H54 (cell line): ENCODE data around the gene ZNF526.

ENCODE experiments used
- DNase-seq: peaks from one replicate; pipeline ENCODE4 v3.0.0; 2011; ENCODE audit warnings: low spot score, mixed read lengths; ENCODE audit not compliant: insufficient read length
- FAIRE-seq: peaks from 3 replicates; lab custom pipeline; 2011; peaks lifted over from hg19 to GRCh38; lab: Jason Lieb, UNC
- POLR2A ChIP-seq: IDR thresholded peaks from 2 replicates; pipeline ENCODE4 v1.6.1; 2011; ENCODE audit warnings: low read depth, mild to moderate bottlenecking, low read length

The ZNF526 gene

DNA sequence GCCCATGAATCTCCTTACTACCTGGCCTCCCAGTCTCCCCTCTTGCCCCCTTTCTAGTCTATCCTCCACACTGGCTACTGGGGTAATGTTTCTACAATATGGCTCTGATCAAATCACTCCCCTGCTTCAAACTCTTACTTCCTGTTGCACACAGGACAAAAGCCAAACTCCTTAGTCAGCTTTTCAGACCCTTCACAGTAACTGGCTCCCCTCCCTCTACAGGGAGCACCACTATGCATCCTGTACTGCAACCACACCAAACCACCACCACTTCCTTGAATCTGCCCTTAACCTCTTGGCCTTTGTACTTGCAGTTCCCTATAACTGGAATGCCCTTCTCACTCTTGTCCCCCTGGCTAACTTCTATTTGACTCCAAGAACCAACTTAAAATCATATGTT lies 34.8 kb upstream of the ZNF526 start:
- FAIRE-seq (no peak), DNase-seq (no peak)
- TF ChIP-seq POLR2A, result no peak

DNA sequence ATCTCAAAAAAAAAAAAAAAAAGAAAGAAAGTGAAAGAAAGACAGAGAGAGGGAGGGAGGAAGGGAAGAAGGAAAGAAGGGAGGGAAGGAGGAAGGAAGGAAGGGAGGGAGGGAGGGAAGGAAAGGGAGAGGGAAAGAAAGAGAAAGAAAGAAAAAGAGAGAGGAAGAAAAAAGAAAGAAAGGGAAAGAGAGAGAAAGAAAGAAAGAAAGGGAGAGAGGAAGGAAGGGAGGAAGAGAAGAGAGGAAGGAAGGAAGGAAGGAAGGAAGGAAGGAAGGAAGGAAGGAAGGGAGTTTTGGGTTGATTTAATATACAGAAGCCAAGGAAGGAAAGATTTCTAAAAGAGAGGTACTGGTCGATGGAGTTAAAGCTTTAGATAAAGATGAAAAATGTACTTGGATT lies 31.4 kb upstream of the ZNF526 start:
- FAIRE-seq, result no peak
- DNase-seq, result no peak
- no peak for TF ChIP-seq POLR2A

DNA sequence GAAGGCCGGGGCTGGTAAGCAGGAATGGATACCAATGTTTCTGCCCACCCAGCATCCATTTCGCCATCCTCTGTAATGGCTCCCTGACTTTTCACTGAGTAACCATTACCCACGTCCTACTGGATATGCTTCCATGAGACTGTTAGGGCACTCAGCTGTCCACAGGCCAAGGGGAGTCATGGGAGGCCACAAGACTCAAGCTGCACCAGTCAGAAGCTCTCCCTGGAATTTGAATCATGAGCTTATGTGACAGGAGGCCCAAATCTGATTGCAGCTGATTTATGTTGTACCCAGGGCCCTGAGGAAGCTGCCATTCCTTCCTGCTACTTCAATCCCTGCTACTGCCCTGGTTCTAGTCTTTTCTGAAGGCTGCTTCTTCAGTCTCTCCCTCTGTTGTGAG lies 31.0 kb upstream of the ZNF526 start:
- FAIRE-seq (no peak), DNase-seq (no peak)
- no peak for TF ChIP-seq POLR2A

DNA sequence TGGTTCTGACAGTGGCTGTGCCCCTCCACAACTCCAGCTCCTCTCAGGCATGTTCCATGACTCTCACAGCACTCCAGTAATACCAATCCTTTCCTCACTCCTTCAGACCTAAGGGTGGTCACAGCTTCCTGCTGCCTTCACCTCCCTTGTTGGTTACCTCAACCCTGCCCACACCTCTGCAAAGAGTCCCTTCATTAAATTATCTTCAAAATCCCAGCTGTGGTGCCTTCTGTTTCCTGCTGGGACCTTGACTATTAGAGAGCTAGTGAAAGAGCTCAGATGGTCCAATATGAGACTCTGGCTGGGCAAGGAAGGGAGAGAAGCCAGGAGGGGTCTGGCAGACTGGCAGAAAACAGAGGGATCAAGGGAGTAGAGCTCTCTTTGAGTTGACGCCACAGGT lies 28.8 kb upstream of the ZNF526 start:
- no peak for FAIRE-seq
- no peak for TF ChIP-seq POLR2A
- no peak for DNase-seq

DNA sequence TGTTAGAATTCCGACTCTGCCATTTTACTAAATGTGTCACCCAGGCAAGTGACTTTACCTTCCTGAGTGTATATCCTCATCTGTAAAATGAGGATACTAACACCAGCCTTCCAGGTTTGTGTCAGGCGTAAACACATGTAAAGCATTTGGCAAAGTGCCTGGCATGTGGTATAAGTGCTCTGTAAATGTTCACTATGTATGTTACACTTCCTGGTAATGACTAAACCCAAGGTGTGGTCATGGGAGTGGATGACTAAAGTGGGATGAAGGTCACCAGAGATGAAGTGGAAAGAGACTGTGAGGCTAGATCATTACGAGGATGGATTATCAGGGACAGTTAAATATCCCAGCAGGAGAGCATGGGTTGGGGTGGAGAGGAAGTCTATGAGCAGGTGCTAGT lies 28.3 kb upstream of the ZNF526 start:
- DNase-seq (peak; percentile 92), FAIRE-seq (peak; percentile 92)
- no peak for TF ChIP-seq POLR2A

DNA sequence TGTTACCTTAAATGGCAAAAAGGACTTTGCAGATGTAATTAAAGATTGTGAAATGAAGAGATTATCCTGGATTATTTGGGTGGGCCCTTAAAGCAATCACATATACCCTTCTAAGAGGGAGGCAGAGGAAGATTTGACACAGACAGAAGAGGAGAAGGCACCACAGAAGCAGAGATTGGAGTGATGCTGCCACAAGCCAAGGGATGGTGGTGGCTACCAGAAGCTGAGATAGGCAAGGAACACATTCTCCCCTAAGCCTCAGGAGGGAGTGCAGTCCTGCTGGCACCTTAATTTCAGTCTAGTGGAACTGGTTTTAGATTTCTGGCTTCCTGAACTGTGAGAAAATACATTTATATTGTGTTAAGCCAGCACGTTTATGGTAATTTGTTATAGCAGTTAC lies 26.8 kb upstream of the ZNF526 start:
- no peak for TF ChIP-seq POLR2A
- DNase-seq (no peak), FAIRE-seq (no peak)

DNA sequence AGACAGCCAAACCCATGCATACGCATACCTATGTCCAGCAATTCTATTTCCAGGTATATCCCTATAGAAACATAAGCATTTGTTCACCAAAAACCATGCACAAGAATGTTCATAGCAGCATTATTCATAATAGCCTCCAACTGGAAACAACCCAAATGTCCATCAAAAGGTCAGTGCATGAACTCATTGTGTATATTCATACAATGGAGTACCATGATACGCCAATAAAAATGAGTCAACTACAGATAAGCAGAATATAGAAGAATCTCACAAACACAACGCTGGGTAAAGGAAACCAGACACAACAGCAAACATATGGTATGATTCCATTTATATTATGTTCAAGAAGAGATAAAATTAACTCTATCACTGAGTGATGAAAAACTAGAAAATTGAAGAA lies 26.4 kb upstream of the ZNF526 start:
- no peak for DNase-seq
- no peak for TF ChIP-seq POLR2A
- no peak for FAIRE-seq

DNA sequence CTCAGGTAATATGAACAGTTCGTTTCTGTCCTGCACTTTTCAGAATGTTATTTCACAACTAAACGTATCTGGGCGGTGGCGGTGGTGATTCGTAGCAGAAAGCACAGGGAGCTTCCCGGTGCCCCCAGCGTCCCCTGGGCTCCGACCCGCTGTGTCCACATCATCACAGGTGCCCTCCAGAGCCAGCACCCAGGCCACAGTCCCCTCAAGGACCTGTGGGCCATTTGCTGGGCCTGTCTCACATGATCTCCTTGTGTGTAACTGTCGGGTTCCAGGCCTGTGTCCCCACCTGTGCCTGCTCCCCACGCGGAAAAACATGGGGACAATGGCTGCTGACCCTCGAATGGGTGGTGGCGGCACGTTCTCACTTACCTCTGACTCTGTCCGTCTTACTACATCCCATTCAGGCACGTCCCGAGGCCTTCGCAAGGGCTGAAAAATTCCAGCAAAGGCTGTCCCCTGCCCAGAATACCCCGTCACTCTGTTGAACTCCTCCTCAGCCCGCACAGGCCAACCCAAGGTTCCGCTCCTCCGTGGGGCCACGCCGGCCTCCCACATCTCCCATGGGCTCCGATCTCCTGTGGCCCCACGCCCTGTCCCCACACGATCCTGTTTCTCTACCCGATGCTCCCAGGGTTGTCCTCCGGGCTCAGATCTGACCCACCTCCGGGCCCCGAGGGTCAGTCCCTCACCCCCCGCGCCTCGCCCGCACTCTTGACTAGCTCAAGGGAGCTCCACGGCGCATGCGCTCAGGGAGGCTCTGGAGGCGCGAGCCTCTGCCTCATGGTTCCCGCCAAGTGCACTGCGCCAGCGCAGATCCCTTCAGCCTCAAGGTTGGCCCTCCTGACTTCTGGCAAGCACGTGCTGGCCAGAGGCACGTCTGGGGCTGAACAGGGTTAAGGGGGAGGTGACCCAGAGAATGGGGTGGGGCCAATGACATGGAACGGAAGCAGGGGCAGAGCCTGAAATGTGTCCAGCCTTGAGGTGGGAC lies 23.8 kb upstream of the ZNF526 start:
- DNase-seq, result no peak
- no peak for FAIRE-seq
- TF ChIP-seq POLR2A, result no peak

DNA sequence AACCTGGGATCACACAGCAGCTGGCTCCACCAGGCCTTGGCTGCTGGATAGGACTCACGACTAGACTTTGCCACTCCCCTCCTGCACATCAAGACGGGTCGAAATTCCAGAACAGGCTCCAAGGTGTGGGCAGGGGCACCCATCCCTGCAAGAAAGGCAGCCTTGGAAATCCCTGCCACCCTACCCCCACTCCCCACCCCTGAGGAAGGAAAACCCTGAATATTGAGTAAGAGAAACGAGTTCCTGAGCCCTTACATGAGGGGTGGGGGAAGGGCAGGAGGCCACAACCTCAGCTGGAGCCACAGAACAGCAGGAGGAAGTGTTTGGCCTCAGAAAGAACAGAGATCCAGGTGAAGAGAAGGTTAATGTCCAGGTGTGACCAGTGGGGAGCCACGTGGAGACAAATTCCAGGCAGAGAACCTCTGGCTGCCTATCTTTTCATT lies 22.7 kb upstream of the ZNF526 start:
- DNase-seq, result no peak
- no peak for TF ChIP-seq POLR2A
- FAIRE-seq, result no peak

DNA sequence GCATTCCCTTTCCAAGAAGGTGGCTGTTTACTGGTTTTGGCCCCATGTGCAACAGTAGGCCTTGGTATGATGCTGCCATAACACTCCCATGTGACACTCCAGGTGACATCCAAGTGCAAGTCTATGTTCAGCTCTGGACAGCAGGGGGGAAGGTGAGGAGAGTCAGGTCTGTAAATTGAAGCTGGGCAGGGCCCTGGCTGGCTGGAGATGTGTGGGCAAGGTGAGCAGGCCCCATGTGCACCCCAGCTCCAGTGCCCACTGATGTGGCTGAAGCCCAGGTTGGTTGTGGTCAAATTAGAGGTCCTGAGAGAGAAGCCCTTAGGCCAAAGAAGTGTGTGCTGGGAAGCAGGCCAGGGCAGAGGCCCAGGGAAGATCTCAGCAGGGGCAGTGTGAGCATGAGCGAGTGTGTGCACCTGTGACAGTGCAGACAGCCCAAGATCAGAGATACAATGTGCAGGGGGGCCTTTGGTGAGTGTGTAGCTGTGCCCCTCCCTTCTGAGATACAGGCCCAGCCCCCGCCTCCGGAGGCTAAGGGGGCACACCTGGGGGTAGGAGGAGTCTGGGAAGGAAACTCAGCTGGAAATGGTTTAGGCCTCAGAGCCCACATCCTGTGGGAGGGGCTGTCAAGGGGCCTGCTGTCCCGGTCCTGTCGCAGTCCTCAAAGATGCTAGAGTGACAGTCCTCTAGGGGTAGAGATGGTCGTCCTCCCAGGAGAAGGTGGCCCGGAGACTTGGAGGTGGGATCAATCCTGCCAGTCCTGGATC lies 21.3 kb upstream of the ZNF526 start:
- FAIRE-seq (no peak), DNase-seq (no peak)
- no peak for TF ChIP-seq POLR2A

DNA sequence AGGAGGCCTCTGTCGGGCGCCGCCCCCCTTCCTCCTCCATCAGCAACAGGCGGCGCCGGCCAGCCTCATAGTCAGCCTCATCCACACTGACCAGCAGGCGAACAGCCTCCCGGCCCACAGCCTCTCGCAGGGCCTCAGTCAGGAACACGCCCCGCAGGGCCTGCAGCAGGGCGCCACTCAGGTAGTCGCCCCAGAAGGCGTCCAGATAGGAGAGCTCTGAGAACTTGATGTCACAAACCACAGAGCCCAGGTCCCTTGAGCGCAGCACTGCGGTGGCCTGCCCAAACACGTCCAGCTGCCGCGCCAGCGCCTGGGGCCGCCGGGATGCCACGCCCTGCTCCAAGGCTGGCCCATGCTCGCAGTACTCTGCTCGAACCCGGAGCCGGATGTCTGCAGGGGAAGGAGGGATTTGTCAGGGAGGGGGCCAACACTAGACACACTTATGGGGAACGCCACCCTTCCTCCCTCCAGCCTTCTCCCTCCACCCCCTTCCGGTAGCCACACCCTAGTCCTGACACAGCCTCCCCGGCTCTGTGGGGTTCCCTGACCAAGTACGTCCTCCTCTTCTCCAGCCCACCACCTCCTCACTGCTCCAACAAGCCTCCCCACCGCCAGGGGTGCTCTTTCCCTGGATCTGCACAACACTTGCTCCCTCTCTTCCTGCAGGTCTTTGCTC lies 20.5 kb upstream of the ZNF526 start:
- FAIRE-seq, result no peak
- TF ChIP-seq POLR2A, result no peak
- DNase-seq, result no peak

DNA sequence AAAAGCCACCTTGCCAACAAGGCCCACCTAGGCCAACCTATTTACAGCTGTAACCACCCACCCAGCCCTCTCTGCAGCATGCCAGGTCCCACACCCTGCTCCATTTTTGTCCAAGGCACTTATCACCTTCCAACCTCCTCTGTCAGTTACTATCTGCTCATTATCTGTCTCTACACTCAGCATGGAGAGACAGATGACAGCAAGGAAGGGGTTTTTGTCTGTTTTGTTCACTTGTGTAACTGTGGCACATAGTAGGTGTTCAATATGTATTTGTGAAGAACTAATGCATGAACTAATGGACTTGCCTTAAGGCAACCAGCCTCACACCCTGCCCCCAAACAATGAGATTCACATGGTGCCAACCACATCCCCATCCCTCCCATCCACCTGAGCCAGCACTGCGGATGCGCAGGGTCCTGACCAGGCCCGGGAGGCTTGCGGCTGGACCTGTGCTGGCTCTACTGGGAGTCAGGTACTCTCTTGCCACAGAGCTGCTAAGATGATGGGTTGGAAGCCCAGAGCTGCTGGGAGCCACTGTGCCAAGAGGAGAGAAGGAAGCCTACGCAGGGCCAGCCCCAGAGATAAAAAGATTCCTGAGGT lies 19.9 kb upstream of the ZNF526 start:
- DNase-seq (no peak), FAIRE-seq (no peak)
- no peak for TF ChIP-seq POLR2A

DNA sequence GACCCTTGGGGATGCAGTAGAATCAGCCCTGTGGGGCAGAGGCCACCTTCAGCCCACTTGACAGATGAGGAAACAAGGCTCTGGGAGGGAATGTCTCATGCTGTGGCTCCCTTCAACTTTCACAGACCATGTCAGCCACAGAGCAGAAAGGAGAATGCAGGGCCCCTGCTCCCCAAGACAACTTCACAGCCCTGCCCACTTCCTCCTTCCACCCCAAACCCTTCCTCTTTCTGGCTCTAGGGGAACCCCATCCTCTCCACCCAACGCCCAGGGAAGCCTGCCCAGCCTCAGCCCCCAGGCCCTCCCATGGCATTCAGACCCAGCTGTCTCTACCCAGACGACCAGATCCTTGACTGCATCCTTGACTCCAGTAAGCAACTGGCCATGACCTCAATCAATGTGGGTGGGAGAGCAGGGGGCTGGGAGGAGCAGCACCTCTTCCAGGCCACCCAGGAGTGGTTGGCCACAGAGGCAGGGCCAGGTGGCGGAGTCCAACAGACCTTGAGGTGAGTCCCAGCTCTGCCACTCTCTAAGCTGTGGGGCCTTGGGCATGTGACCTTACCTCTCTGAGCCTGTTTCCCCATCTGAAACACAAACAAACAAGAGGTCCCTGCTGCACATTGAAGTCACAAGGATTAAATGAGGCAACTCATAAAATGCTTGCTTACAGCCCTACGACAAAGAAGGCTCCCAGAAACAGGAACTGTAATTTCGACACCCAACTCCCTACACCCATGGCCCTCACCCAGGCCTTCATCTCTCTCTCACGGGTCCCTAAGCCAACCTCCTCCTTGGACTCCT lies 18.4 kb upstream of the ZNF526 start:
- FAIRE-seq (no peak), DNase-seq (no peak)
- no peak for TF ChIP-seq POLR2A
